GM12864 (cell line): ENCODE results near the gene SLC44A5.

Experiments used
- DNase-seq: peaks from one replicate; pipeline ENCODE4 v3.0.0-alpha.2; 2011; ENCODE audit warnings: low read depth
- H3K4me3 ChIP-seq: 2 replicates; pipeline ENCODE4 v1.5.1; 2011; ENCODE audit warnings: mild to moderate bottlenecking, low read depth, low read length, control low read depth
- TF ChIP-seq, protein P1 (sequence below): IDR thresholded peaks from 2 replicates; pipeline ENCODE4 v1.5.1; 2011; ENCODE audit warnings: low read depth, mild to moderate bottlenecking, moderate library complexity, low read length, control low read depth, inconsistent platforms; ENCODE audit errors: missing control alignments

SLC44A5 gene

DNA sequence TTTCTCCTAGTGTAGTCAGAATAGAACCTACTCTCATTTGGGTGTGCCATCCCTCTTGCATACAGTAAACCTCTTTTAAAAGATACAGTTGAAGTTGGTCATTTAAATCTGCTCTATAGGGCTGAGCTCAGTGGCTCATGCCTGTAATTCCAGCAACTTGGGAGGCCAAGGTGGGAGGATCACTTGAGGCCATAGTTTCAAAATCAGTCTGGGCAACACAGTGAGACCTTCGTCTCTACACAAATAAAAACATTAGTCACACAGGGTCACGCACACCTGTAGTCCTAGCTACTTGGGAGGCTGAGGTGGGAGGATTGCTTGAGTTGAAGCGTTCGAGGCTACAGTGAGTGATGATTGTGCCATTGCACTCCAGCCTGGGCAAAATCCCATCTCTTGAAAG is 292.9 kb downstream of the SLC44A5 start:
- TF ChIP-seq, protein P1, sequence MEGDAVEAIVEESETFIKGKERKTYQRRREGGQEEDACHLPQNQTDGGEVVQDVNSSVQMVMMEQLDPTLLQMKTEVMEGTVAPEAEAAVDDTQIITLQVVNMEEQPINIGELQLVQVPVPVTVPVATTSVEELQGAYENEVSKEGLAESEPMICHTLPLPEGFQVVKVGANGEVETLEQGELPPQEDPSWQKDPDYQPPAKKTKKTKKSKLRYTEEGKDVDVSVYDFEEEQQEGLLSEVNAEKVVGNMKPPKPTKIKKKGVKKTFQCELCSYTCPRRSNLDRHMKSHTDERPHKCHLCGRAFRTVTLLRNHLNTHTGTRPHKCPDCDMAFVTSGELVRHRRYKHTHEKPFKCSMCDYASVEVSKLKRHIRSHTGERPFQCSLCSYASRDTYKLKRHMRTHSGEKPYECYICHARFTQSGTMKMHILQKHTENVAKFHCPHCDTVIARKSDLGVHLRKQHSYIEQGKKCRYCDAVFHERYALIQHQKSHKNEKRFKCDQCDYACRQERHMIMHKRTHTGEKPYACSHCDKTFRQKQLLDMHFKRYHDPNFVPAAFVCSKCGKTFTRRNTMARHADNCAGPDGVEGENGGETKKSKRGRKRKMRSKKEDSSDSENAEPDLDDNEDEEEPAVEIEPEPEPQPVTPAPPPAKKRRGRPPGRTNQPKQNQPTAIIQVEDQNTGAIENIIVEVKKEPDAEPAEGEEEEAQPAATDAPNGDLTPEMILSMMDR, result no peak
- H3K4me3 ChIP-seq, result no peak overlapping the region
- DNase-seq, result no peak

DNA sequence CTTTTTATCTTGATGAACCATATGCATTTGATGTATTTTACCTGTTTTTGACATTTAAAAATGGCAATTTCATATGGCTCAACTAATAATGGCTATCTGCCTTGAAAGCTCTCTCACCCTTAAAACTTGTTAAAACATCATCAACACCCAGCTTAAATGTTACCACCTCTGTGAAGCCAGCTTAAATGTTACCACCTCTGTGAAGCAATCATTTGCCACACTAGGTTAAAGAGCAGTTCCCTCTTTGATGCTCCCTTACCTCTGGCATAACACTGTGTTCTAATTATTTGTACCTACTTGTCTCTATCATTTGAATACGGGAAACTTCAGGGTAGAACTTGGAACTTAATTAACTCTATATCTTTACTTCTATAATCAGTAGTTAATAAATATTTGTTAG is 294.7 kb downstream of the SLC44A5 start:
- no peak for DNase-seq
- TF ChIP-seq, protein P1, result no peak
- H3K4me3 ChIP-seq, result no peak overlapping the region

DNA sequence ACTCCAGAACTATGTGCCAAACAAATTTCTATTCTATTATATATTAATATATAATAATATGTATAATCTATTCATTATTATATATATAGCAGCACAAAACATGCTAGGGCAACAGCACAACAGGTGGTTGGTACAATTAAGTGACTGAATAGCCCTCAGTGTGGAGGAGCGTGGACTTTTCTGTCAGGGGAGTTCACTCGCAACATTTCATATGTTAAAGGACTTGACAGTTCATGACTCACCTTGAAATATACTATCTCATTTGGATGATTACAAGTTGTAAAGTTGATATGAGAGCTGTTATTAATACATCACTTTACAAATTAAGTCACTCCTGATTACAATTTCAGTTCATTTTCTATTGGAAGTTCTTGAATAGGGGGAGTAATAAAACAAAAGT is 298.3 kb downstream of the SLC44A5 start:
- DNase-seq, result no peak
- no peak overlapping the region for H3K4me3 ChIP-seq
- TF ChIP-seq, protein P1, result no peak

DNA sequence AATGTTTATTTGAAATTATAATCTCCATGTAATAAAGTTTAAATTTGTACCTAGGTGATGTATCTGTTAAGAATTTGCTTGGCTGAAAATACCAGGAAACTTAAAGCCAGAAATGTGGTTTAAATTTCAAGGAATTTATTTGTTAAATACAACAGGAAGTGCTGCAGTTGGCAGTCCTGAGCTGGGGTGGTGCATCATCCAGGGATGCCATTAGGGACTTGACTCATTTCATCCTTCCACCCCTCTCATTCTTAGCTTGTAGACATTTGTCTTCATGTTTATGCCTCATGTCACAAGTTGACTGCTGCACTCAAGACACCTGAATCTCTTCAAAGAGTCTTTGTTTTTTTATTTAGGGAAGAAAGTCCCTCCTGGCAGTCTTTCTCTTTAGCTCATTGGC is 300.8 kb downstream of the SLC44A5 start:
- H3K4me3 ChIP-seq, result no peak overlapping the region
- TF ChIP-seq, protein P1, result no peak
- no peak for DNase-seq

DNA sequence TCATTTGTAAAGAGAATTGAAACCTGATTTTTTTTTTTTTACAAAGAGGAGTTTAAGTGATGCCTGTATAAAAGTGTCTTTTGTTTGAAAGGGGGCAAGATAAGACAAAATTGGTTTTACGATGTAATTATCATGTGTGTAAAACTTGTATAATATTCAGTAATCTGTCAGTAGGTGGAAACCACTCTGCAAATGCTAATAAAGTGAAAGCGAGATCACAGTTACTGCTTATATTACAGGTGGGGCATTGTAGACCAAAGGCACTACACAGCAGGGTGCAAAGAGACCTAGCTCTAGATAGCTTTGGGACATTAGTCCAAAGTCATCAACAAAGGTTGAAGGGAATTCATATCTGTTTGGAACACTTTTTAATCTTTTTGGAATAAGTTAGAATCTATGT is 302.5 kb downstream of the SLC44A5 start:
- no peak for DNase-seq
- H3K4me3 ChIP-seq, result no peak overlapping the region
- TF ChIP-seq, protein P1, result no peak

DNA sequence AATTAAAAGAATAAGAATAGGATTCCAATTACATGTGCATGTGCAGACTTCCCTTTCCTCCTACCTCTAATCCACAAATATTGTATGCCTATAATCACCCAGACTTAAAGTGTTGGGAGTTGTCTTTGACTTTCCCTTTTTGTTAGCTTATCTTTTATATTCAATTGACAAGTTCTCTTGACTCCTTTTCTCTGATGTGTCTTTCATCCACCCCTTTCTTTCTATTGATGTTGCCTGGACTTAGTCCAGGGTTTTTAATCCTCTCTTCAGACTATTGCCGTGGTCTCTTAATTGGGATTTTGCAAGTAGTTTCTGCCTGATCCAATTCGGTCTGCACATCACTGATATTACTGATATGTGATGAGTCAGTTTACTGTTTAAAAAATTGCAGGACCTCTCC is 305.9 kb downstream of the SLC44A5 start:
- TF ChIP-seq, protein P1, result no peak
- no peak for DNase-seq
- no peak overlapping the region for H3K4me3 ChIP-seq

DNA sequence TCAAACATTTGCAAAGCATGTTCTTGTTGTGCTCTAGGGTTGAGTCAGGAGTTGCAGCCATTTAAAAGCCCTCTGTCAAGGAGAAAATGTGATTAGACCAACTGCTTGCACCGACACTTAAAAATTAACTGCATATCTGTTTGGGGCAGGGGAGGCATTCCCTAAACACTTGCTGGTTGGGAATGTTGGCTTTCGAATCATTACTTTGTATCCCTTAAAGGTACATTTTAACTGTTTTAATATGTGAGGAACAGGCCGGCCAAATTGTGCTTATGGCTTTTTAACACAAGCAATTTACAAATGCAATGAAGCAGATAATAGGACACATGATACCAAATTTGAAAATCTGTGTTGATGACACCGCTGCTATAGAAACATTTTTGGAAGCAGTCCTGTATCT is 317.6 kb downstream of the SLC44A5 start:
- H3K4me3 ChIP-seq, result no peak overlapping the region
- TF ChIP-seq, protein P1, result no peak
- no peak for DNase-seq
